ENCODE measurements around the gene ANKRD12.

Gene ANKRD12

DNA sequence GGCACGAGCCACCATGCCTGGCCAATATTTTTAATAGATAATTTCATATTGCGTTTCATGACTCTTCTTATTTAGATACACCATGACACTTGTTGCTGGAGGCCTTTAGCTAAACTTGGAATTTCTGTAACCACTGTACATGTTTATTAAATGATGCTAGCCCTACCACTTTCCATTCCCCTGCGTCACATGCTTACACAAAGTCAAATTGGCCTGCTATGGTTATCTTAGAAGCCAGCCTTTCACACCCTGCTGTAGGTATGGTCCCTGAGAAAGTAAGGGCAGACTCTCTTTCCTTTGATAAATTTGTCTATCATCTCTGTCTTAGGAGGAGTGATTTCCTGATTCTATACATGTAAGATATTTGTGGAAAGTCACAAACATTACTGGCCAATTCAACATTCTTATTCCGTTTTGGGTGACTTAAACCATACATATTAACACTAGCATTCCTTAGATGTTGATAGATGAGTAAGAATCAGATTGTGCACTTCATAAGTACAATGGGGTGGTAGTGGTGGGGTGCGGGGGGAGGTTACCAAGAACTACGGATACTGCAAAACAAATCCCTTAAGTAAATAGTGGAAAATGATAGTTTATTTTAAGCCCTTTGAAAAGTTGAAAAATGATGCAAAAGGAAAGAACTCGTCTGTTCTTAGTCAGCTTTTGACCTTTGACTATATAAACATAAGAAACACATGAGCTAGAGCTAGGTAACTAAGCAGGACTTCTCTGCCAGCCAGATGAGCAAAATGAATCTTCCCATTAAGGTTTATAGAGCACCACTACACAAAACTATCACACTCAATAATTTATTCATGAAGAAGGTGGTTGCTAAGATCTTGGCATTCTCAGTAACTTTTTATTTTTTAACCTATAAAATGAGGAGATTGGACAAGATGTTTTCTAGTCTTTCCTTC is 42.0 kb upstream of the ANKRD12 start:
- H3K27ac ChIP-seq = no peak overlapping the region
- TF ChIP-seq CTCF (conservative IDR thresholded peaks at IDR 0.05) = no peak

DNA sequence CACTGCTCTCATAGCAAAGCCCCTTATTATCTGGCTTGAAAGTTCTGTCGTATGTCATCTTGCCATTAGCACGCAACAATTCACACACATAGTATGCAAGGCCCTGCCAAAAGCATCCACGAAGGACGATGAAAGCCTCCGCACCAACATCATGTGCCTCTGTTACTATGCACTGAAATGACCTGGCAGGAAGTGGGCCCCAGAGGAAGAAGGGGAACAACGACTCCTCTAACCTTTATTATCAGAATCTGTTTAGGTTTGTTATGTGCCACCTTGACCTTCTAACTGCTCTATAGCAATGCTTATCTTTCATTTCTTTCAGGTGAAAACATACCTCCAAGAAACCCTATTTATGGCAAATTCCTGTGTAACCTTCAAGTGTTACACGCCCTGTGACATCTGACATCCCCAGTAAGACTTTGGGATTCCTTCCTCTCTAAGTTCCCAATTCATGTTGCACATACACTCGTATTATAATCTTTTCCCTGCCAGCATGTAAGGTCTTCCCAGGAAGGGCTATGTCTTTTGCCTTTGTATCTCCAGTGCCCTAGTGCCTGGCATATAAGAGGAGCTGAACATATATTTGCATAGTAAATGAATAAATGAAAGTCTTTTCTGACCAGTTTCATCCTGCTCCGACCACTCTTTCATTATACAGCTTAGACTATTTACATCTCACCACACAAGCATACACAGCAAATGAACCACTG is 41.1 kb upstream of the ANKRD12 start:
- no peak for TF ChIP-seq CTCF (conservative IDR thresholded peaks at IDR 0.05)
- H3K27ac ChIP-seq = no peak overlapping the region

DNA sequence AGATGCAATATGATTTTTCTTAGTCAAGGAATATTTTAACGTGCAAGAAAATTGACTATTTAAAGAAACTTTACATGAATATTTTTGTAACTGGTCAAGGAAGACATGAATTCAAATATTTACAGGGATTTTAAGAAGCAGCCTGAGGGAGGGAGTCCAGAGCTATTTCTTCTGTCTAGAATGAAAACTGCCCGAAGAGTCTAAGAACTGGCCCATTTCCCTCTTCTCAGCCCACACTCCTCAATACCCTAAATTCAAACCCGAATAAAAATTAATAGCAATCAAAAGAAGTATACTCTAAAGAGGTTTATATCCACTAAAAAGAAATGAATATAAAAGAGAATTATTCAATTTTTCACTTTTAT is 40.6 kb upstream of the ANKRD12 start:
- no peak overlapping the region for H3K27ac ChIP-seq
- TF ChIP-seq CTCF (conservative IDR thresholded peaks at IDR 0.05) = no peak

DNA sequence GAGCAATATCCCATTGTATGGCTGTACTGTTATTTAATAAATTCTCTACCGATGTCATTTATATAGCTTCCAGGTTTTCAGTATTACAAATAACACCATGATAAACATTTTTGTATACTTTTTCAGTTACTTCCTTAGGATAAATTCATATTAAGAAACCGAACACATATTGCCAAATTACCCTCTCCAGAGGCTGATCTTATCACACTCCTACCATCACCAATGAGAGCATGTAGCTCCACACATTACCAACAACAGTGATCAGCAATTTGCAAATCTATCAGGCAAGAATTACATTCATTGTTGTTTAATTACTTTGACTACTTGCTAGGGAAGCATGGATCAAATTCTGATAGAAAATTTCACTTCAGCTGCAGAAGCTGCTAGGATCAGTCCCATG is 39.9 kb upstream of the ANKRD12 start:
- no peak for TF ChIP-seq CTCF (conservative IDR thresholded peaks at IDR 0.05)
- H3K27ac ChIP-seq = no peak overlapping the region

DNA sequence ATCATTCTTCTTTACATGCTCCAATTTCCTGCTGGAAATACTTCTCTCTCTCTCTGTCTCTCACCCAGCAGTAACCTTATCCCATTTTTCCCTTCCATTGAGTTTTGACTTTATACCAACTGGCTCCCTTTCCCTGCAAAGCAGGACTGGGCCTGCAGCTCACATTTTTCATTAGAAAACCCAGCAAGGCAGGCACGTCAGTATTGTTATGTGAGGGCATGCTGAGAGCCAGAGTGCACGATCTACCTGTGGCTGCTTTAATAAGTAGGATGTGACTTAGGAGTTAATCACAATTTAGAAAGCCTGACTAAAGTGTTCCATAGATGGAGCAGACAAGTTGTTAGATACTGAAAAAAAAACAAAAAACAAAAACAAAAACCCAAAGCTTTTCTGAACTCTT is 39.2 kb upstream of the ANKRD12 start:
- no peak overlapping the region for H3K27ac ChIP-seq
- no peak for TF ChIP-seq CTCF (conservative IDR thresholded peaks at IDR 0.05)

DNA sequence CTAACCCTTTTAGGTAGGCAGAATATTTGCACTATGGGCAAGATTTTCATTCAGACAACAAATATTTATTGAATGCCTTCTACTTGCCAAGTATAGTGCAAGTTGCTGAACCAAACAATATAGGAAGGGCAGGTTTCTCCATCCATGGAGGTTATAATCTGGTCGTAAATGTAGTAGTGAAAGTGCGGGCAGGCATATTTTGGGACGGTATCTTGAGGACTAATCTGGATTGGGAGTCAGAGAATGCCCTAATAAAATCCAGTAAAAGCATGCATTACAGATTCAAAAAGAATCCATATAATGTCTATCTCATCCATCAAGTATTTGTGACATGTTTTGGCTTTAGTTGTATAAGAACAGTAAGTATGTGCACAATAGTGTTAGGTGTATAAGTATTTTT is 35.8 kb upstream of the ANKRD12 start:
- H3K27ac ChIP-seq = peak overlapping the region; percentile 98
- no peak for TF ChIP-seq CTCF (conservative IDR thresholded peaks at IDR 0.05)

DNA sequence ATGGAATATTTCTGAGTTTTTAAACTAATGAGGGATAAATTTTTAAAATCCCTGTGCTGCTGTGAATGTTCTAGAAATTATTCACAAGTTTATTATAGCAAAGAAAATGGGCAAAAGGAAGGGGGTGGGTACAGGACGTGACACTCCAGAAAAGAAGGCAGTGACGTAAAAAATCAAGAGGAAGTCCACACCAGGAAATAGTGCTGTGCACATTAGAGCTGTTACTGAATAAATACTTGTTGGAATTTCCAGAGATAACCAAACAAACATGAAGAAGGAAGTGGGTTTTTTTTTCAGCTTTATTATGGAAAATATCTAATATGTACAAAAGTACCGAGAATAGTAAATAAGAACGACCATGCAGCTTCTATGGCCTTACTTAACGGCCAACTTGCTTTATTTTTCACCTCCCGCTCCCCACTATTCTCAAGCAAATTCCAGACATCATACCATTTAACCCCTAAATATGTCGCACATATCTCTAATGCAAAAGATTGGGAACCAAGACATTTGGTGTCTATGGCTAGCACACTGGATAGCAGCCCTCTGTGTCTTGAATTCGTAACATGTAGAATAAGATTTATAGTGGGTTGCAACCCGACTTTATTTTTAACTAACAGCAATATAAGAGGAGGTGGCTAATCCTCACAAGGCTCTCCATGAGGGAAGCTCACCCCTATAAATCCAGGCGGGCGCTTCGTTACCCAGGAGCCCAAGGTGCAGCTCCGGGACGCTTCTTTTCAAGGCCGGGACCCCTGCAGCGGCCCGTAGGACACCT is 34.7 kb upstream of the ANKRD12 start:
- TF ChIP-seq CTCF (conservative IDR thresholded peaks at IDR 0.05) = no peak
- H3K27ac ChIP-seq = peak overlapping the region; percentile 98

Data from VCaP (cell line).